ENCODE data around the gene TBC1D8. TPM values are rescaled to one million over a fixed set of nuclear protein-coding genes. Genes with fewer than 3 reads are reported as not detected.
A peak's percentile ranks its signal among the peaks of the same experiment; 100 is the strongest.

The TBC1D8 gene
- total RNA-seq, 1 experiment from 2014 or later = 48.1 TPM

DNA sequence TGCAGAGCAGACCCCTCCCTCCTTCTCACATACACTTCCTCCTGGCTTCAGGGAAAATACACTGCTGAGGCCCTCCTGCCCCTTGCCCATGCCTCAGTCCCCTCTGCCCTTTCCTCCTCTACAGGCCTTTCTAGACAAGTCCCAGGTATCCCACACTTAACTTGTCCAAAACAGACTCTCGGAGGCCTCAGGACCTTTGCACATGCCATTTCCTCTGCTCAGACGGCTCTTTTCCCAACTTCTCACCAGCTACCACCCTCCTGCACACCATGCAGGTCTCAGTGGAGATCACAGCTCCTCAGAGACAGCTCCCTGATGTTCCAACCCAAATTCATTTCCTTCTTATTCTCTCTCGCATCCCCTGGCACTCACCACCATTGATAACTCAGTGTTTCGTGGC is 11.7 kb downstream of the TBC1D8 start:
- Mint-ChIP-seq H3K4me1 (ENCODE audit: insufficient read depth, unreplicated experiment) (peaks cover 38% of the 10 kb centered on the region), H3K36me3 (ENCODE audit: insufficient read depth, unreplicated experiment) (peaks cover 20% of the 10 kb centered on the region), H3K27me3 (ENCODE audit: insufficient read depth, unreplicated experiment) (no peaks in the 10 kb centered on the region), H3K9me3 (ENCODE audit: unreplicated experiment) (no peaks in the 10 kb centered on the region), H3K4me3 (ENCODE audit: unreplicated experiment) (peak overlapping the region; percentile 3), H3K27ac (ENCODE audit: low read depth, unreplicated experiment) (no peak overlapping the region)
- ChIA-PET POLR2A (interaction anchor here (1.0 to 4.4 kb wide), 4 partner anchors 9 to 55 kb away, joined by 3 to 35 read pairs (median 11); partner anchors contain the start of gene TBC1D8), CTCF (interaction anchor here (0.7 to 1.2 kb wide), 4 partner anchors 10 to 136 kb away, joined by 4 to 5 read pairs (median 4); no protein-coding TSS in a partner anchor)
- DNase-seq (ENCODE audit: unreplicated experiment) = no peak
- no TSS peak for BruUV-seq (replicated peaks)
- TF ChIP-seq, protein P1, sequence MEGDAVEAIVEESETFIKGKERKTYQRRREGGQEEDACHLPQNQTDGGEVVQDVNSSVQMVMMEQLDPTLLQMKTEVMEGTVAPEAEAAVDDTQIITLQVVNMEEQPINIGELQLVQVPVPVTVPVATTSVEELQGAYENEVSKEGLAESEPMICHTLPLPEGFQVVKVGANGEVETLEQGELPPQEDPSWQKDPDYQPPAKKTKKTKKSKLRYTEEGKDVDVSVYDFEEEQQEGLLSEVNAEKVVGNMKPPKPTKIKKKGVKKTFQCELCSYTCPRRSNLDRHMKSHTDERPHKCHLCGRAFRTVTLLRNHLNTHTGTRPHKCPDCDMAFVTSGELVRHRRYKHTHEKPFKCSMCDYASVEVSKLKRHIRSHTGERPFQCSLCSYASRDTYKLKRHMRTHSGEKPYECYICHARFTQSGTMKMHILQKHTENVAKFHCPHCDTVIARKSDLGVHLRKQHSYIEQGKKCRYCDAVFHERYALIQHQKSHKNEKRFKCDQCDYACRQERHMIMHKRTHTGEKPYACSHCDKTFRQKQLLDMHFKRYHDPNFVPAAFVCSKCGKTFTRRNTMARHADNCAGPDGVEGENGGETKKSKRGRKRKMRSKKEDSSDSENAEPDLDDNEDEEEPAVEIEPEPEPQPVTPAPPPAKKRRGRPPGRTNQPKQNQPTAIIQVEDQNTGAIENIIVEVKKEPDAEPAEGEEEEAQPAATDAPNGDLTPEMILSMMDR (IDR thresholded peaks at IDR 0.05; ENCODE audit: unreplicated experiment) = no peak
- intact Hi-C loops (cut with micrococcal nuclease) = no loop called here

GRCh38 chr2:101135412-101136296 is 15.5 kb downstream of the TBC1D8 start:
- Mint-ChIP-seq H3K9me3 (ENCODE audit: unreplicated experiment) (no peaks in the 10 kb centered on the region), H3K27me3 (ENCODE audit: insufficient read depth, unreplicated experiment) (no peaks in the 10 kb centered on the region), H3K27ac (ENCODE audit: low read depth, unreplicated experiment) (no peak overlapping the region), H3K4me3 (ENCODE audit: unreplicated experiment) (no peak overlapping the region), H3K36me3 (ENCODE audit: insufficient read depth, unreplicated experiment) (peaks cover 9% of the 10 kb centered on the region), H3K4me1 (ENCODE audit: insufficient read depth, unreplicated experiment) (peaks cover 38% of the 10 kb centered on the region)
- POLR2A ChIA-PET = interaction anchor here (1.0 to 1.9 kb wide), 4 partner anchors 10 to 26 kb away, joined by 3 to 6 read pairs (median 4); partner anchors contain the start of gene TBC1D8
- DNase-seq (ENCODE audit: unreplicated experiment) = peak; percentile 67
- BruUV-seq (replicated peaks) = no TSS peak
- CTCF ChIA-PET = interaction anchor here (0.9 to 1.5 kb wide), 2 partner anchors 17 to 51 kb away, joined by 3 to 4 read pairs; no protein-coding TSS in a partner anchor
- intact Hi-C loops (cut with micrococcal nuclease) = no loop called here
- TF ChIP-seq, protein P1 (IDR thresholded peaks at IDR 0.05; ENCODE audit: unreplicated experiment) = no peak

- no peak for DNase-seq (ENCODE audit: unreplicated experiment)
- ChIA-PET POLR2A (interaction anchor here (0.5 to 1.6 kb wide), 3 partner anchors 8 to 22 kb away, joined by 3 read pairs; no protein-coding TSS in a partner anchor), CTCF (interaction anchor here (0.9 to 1.5 kb wide), 3 partner anchors 13 to 23 kb away, joined by 3 to 4 read pairs (median 4); no protein-coding TSS in a partner anchor)
- intact Hi-C loops (cut with micrococcal nuclease) = no loop called here
- H3K9me3 Mint-ChIP-seq (ENCODE audit: unreplicated experiment) = no peaks in the 10 kb centered on the region
- TF ChIP-seq, protein P1 (IDR thresholded peaks at IDR 0.05; ENCODE audit: unreplicated experiment) = no peak
- BruUV-seq (replicated peaks) = no TSS peak
- no peak overlapping the region for H3K4me3 Mint-ChIP-seq (ENCODE audit: unreplicated experiment)
- no peaks in the 10 kb centered on the region for H3K27me3 Mint-ChIP-seq (ENCODE audit: insufficient read depth, unreplicated experiment)
- H3K27ac Mint-ChIP-seq (ENCODE audit: low read depth, unreplicated experiment) = peak overlapping the region; percentile 44
- peaks cover 23% of the 10 kb centered on the region for H3K4me1 Mint-ChIP-seq (ENCODE audit: insufficient read depth, unreplicated experiment)
- H3K36me3 Mint-ChIP-seq (ENCODE audit: insufficient read depth, unreplicated experiment) = peaks cover 11% of the 10 kb centered on the region
Measured at GRCh38 chr2:101133492-101134100, 17.6 kb downstream of the TBC1D8 start.

DNA sequence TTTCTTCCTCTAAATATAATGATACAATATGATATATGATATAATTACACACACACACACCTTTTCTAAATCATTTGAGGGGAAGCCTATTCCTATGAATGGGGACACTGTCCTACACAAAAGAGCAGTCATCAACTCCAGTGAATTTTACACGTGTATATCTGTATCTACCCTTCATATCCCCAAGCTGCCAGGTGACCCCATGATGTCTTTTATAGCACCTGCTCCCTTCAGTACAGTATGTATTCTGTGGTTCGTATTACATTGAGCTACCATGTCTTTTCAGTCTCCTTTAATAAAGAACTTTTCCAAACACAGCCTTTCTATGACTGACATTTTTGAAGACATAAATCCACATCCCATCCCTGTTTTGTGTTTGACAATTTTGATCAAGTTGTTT is 19.0 kb downstream of the TBC1D8 start:
- no peaks in the 10 kb centered on the region for H3K27me3 Mint-ChIP-seq (ENCODE audit: insufficient read depth, unreplicated experiment)
- ChIA-PET POLR2A (interaction anchor here (0.7 to 0.9 kb wide), 2 partner anchors 9 to 13 kb away, joined by 3 to 4 read pairs; no protein-coding TSS in a partner anchor), CTCF (no interaction called here)
- DNase-seq (ENCODE audit: unreplicated experiment) = no peak
- TF ChIP-seq, protein P1 (IDR thresholded peaks at IDR 0.05; ENCODE audit: unreplicated experiment) = no peak
- H3K36me3 Mint-ChIP-seq (ENCODE audit: insufficient read depth, unreplicated experiment) = peaks cover 19% of the 10 kb centered on the region
- H3K27ac Mint-ChIP-seq (ENCODE audit: low read depth, unreplicated experiment) = no peak overlapping the region
- H3K4me3 Mint-ChIP-seq (ENCODE audit: unreplicated experiment) = no peak overlapping the region
- no peaks in the 10 kb centered on the region for H3K9me3 Mint-ChIP-seq (ENCODE audit: unreplicated experiment)
- intact Hi-C loops (cut with micrococcal nuclease) = no loop called here
- no TSS peak for BruUV-seq (replicated peaks)
- H3K4me1 Mint-ChIP-seq (ENCODE audit: insufficient read depth, unreplicated experiment) = peaks cover 37% of the 10 kb centered on the region
